Islet of Langerhans (tissue), 1 donor: ENCODE results near the gene KPNA4.
A peak's percentile ranks its signal among the peaks of the same experiment; 100 is the strongest.
"Not testable (repeated sequence)": the region's sequence is repeated elsewhere in the genome, so short reads cannot be mapped to it uniquely, and the experiment has no call there.

Experiments used
- FAIRE-seq: peaks from one replicate; lab custom pipeline; 2011; peaks lifted over from hg19 to GRCh38; lab: Jason Lieb, UNC

KPNA4 gene

DNA sequence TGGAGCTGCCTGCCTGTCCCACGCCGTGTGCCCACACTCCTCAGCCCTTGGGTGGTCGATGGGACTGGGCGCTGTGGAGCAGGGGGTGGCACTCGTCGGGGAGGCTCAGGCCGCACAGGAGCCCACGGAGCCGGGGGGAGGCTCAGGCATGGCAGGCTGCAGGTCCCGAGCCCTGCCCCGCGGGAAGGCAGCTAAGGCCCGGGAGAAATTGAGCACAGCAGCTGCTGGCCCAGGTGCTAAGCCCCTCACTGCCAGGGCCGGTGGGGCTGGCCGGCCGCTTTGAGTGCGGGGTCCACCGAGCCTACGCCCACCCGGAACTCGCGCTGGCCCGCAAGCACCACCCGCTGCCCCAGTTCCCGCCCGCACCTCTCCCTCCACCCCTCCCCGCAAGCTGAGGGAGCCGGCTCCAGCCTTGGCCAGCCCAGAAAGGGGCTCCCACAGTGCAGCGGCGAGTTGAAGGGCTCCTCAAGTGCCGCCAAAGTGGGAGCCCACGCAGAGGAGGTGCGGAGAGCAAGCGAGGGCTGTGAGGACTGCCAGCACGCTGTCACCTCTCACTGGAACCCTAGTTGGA, 8.7 kb upstream of the KPNA4 start:
- FAIRE-seq: not testable (repeated sequence)

DNA sequence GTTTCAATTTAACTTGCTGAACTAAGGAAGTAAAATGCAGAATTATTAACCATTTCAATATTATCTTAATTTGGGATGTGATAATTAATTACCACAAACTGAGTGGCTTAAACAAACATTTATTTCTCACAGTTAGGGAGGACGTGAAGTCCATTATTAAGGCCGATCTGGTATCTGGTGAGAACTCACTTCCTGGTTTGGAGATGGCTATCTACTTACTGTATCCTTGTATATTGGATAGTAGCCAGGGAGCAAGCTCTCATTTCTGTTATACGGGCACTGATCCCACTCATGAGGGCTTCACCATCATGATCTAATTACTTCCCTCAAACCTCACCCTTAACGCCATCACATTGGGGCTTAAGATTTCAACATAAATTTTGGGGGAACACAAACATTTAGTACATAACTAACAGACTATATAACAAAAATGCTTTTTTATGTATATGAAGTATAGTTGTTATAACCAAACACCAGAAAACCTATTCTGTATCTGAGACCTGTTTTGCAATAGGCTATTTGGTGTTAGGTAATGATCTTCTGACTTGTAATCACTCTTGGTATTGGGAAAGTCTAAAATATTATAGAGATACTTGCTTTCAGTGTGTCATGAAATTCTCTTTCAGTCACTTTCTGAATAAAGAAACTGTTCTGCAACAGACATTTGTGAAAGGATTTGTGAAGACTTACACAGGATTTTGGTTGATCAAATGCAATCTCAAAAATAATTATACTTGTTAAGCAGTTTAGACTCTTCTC, 4.7 kb upstream of the KPNA4 start:
- FAIRE-seq: no peak

DNA sequence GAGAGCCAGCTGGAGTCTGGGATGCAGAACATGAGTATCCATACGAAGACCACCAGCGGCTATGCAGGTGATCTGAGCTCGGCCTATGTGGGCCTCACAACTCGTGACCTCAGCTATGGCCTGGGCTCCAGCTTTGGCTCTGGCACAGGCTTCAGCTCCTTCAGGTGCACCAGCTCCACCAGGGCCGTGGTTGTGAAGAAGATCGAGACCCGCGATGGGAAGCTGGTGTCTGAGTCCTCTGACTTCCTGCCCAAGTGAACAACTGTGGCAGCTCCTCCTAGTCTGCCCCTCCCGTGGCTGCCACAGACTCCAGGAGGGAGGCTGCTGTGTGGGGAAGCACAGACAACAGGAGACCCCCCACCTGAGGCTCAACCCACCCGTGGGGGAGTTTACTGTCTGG, 3.6 kb upstream of the KPNA4 start:
- no peak for FAIRE-seq

DNA sequence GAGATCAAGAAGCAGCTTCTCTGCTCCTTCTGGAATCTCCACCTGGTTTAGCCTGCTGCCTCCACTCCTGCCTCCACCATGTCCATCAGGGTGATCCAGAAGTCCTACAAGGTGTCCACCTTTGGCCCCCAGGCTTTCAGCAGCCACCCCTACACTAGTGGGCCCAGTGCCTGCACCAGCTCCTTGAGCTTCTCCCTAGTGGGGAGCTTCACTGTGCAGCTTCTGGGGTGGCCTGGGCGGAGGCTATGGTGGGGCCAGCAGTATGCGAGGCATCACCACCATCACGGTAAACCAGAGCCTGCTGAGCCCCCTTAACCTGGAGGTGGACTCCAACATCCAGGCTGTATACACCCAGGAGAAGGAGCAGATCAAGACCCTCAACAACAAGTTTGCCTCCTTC, 2.4 kb upstream of the KPNA4 start:
- FAIRE-seq: no peak

DNA sequence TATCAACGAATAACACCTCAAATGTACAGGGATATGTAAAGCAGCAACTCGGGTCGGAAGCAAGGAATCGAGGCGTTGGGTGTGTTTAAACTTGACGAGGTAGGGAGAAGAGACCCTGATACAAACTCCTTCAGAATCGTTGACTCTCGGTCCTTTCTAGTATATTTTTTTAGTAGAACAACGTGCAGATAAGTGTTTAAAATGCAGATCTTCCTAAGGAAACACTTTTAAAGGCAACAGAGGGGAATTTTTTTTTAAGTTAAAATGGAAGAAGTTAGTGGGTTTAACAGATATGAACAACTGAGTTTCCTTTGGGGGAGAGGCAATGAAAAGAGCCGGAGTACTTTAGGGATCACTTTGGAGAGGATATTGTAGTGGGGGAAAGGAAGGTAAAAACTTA, 1.1 kb upstream of the KPNA4 start:
- no peak for FAIRE-seq

DNA sequence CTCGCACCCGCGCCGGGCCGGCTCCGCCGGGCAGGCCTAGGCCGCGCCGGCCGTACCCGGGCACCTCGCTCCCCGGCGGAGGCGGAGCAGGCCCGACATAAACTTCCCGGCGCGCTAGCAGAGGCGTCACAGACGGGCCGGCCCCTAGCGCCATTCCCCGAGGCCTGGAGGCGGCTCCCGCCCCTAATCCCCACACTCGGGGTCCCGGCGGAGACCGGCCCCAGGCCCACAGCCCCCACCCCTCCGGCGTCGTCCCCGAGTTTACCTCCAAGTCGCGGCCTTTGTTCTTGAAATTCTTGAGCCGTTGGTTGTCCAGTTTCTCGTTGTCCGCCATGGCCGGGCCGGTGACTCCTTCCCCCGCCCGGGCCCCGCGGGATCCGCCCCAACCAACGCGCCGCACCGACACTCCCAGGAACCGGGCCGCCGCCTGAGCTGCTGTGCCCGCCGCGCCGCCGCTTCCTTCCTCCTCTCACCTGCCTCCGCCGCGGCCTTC, 376 bp downstream of the KPNA4 start:
- FAIRE-seq: no peak

DNA sequence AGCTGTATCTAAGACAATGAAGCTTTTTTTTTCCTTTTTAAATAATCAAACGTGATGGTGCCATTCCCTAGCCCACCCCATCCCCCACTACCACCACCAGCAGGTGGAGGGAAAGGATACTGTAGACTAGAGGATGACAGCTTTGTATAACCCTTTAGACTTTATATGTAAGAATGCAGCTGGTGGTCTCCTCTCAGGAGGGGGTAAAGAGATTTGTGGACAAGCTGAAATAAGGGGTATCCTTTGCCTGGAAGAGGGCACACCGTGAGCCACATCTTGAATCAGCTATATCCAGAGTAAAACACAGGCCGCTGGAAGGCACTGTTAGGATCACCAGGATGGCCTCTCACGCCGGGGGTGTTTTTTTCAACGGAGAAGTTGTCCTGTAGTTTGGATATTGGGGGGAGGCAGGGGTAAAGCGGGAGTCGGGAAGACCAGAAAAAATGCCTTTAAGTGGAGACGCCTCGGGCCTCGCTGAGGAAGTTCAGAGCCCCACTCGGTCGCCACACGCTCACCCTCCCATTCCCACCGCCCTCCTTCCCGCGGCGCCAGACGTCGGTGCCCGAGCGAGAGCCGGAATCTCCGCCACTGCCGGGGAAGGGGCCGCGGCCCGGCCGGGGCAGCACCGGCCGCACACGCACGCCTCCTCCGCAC, 986 bp downstream of the KPNA4 start:
- FAIRE-seq: no peak

DNA sequence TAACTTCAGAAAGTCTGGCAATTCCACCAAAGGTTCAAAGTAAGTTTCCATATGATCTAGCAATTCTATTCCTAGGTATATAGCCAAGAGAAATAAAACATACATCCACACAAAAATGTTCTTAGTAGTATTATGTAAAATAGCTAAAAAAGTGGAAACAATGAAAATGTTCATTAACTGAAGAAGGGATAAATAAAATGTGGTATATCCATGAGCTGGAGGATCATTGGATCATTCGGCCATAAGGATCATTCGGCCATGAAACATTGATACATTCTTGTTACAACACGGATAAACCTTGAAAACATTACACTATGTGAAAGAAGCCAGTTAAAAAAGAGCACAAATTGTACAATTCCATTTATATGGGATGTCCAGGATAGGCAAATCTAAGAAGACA, 2.4 kb downstream of the KPNA4 start:
- no peak for FAIRE-seq

DNA sequence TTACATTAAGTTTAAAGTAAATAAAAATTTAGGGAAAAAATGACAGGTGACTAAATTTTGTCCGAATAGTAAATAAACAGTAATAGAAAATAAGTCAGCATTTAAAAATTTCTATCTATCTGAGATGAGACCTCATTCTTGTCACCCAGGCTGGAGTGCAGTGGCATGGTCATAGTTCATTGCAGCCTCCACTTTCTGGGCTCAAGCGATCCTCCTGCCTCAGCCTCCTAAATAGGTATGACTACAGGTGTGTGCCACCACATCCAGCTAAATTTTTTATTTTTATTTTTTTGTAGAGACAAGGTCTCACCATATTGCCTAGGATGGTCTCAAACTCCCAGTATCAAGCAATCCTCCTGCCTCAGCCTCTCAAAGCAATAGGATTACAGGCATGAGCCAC, 7.8 kb downstream of the KPNA4 start:
- no peak for FAIRE-seq

DNA sequence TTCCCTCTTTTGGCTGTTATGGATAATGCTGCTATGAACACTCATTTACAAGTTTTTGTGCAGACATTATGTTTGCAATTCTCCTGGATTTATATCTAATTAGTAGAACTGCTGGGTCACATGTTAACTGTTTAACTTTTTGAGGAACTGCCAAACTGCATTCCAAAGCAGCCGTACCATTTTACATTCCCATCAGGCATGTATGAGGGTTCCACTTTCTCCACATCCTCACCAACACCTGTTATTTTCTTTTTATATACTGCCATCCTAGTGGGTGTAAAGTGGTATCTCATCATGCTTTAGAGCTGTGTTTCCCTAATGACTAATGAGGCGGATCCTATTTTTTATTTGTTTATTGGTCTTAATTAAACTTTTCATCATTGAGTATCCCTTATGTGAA, 9.2 kb downstream of the KPNA4 start:
- no peak for FAIRE-seq

DNA sequence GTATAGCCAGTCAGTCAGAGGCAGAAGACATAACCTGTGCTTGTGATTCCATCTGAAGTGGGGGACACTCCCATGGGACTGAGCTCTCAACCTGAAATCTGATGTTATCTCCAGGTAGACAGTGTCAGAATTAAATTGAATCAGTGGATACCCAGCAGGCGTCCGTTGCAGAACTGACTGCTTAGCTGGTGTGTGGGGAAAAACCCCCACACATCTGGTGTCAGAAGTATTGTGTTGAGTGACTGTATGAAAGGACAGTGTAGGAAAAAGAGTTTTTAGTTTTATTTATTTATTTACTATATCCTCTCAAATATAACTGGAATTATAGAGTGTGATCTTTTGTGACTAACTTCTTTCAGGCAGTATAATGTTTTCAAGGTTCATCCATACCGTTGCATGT, 10.4 kb downstream of the KPNA4 start:
- no peak for FAIRE-seq

DNA sequence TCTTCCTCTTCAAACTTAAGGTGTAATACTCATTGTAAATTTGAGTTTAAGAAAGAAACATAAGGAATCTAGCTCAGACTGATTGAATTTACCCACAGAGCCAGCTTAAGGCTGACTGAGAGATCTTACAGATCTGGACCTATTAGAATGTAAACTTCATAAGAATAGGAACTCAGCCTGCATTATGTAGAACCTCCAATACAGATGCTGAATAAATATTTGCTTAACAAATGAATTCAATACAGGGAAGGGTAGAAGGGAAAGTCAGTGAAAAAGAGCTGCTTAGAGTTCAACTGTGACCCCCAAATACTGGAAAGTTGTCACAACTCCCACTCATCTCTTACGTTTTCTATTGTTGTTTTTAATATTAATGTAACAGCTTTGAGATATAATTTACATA, 11.5 kb downstream of the KPNA4 start:
- FAIRE-seq: no peak

DNA sequence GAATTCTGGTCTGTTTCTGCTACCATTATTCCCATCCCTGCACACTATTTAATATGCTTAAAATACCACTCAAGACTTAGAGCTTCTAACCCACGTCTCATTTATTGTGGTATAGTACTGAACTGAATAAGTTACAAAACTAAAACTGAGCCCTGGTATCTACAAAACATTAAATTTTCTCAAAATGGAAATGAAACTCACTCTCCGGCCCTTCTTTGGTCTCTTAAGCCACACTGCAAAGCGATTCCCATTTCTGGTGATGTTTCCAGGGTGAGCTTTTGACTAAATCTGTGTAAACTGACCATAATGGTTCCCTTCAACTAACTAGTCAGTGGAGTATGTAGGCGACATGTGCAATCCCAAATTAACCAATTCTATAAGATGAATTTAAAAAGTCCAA, 18.6 kb downstream of the KPNA4 start:
- FAIRE-seq: no peak

DNA sequence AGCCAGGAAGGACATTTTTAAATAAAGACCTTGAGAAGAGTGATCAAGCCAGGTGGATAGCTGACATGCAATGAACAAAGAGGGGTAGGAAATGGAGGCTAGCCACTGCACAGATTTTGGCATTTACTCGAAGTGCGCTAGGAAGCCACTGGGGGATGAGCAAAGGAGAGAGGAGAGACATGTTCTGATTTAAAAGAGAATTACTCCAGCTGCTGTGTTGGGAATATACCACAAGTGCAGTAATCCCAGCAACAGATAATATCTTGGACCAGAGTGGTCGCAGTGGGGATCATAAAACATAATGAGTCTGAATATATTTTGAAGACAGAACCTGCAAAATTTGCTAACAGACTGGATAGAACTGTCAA, 19.9 kb downstream of the KPNA4 start:
- no peak for FAIRE-seq

DNA sequence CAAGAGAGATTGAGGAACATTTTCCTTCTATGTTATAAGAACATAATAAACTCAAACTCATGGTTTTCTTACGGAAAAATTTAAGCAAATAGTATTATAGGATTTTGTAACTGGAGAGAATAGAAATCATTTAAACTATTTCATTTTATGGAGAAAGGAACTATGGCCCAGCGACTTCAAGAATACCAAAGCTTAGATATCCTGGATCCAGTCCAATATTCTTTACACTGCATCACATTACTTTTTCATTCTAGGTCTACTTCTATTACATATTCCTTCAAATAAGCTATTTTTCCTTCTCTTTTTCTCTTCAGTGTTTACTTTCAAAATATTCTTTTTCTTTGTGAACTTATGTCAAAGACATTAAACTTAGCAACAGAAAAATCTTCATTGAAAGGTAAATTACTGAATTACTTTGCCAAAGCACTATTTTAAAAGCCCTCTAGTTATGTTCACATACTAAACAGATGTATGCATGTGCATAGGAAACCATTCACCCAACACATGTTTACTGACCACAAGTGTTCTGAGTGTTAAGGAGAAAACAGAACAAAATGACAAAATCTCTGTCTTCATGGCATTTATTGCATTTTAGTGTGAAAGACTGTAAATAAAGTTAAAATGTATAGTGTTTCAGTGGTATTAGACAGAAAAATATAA, 20.4 kb downstream of the KPNA4 start:
- FAIRE-seq: no peak

DNA sequence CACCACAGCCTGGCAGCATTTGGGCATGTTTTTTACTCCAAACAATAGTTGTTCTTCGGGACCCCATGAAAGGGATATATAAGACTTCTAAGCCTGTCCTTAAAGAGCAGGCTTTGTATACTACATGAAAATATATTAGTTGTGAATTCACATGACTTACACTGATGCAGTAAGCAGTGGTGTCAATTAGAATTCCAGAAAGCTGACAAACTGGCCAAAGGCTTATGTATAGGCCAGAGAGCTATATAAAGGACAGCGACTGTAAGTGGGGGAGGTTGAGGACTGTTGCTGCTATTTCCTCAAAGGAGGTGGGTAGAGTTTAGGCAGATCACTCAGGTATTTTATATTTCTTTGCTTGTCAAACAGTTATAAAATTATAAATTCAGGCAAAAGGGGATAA, 24.8 kb downstream of the KPNA4 start:
- FAIRE-seq: no peak

DNA sequence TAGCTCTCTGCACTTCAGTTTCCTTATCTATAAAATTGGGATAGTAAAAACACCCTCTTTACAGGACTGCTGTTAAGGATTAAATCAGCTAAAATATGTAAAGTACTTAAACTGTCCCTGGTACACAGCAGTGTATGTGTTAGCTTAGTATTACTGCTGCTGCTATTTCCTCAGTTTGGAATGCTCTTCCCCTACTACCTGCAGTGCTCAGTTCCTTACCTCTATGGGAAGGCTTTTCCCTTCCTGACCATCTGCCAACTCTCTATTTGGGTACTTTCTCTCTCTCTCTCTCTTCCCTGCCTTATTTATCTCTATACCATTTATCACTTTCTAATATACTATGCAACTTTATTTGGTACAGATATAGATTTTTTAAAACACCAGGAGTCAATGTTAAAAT, 26.5 kb downstream of the KPNA4 start:
- no peak for FAIRE-seq

DNA sequence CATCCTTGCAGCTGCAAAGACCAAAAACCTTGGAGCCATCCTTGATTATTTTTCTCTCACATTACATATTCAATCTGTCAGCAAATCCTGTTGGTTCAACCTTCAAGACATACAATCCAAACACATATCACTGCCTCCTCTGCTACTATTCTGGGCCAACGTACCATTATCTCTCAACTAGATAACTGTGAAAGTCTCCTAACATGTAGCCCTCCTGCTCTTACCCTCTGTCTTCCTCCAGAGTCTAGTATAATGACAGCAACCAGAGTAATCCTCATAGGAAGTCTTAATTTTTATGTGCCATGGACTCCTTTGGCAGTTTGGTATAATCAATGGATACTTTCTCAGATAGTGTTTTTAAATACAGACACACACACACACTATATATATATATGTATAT, 27.6 kb downstream of the KPNA4 start:
- no peak for FAIRE-seq

DNA sequence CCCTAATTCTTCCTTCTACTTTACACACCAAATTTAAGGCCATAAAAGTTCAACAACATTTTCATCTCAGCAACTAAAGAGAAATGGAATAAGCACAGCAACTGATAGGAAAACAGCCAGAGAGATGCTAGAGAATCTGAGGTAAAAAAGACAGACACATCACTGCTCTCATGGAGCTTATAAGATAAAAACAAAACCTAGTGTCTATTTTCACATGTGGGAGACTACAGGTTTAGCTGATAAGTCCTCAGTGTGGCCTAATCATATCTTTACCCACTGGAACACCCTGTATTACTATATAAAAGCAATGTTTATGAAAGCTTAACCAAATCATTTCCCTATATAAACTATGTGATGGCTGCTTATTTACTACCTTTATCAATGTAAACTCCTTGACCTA, 33.0 kb downstream of the KPNA4 start:
- FAIRE-seq: no peak

DNA sequence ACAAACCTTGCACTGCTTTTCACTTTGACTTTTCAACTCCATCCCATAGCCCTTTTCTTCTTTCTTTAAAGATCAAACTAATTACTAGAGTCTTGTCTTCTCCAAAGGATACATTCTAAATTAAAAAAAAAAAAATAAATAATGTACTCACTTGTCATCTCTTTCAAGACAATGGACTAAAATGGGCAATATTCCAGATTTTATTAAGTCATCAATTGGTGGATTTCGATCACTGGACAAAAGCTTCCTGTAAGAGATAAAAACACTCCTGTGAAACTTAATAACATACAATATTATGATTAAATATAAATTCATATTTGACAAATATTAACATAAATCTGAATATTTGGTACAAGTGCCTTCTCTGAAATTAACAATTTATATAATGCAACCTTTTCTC, 34.1 kb downstream of the KPNA4 start:
- FAIRE-seq: peak; percentile 70

DNA sequence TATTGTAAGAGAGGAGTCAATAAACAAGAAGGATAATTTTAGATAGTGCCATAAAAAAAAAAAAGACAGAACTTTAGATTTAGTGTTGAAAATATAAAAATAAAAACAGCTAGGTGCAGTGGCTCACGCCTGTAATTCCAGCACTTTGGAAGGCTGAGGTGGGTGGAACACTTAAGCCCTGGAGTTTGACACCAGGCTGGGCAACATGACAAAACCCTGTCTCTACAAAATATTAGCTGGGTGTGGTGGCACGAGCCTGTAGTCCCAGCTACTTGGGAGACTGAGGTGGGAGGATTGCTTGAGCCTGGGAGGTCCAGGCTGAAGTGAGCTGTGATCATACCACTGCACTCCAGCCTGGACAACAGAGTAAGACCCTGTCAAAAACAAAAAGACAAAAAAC, 49.0 kb downstream of the KPNA4 start:
- not testable (repeated sequence) for FAIRE-seq

DNA sequence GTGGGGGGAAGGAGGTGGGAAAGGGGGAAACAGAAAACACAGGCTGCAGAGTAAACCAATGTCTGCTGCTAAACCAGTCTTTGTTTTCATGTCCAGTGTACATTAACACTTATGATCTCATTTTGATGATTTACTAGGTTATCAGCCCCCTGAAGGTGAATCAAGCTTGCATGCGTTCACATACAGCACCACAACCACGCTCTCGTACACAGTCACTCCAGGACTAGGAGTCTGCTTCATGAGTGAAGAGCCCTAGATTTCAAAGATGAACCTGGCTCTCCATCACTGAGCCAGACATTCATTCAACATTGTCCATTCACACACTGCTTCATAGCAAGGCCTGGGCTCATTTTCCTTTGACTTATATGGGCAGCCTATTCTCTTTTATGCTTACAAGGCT, 64.0 kb downstream of the KPNA4 start:
- FAIRE-seq: no peak

DNA sequence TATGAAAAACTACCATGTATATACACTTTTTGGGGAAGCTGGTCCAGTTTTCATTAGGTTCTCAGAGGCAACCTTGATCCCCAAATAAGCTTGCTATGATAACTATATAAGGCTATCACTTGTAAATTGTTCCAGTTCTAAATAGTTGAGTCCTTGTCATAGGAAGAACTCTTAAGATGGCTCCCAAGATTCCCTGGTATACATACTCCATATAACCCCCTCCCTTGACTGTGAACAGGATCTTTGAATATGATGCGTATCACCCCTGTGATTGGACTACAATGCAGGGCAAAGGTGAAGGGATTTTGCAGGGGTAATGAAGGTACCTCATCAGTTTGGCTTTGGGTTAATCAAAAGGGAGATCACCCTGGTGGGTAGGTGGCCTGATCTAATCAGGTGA, 67.2 kb downstream of the KPNA4 start:
- FAIRE-seq: no peak
